ENCODE data around the gene RASAL3.

- TF ChIP-seq POLR2A (IDR thresholded peaks at IDR 0.05) (no peak), CTCF (IDR thresholded peaks at IDR 0.05) (no peak)
These were observed 38.9 kb downstream of the RASAL3 start for GRCh38 chr19:15425321-15425950.
